ENCODE results near the gene NEK10. TPM values are rescaled to one million over a fixed set of nuclear protein-coding genes. Genes with fewer than 3 reads are reported as not detected.

The NEK10 gene
- total and polyA plus RNA-seq, 4 donors: 3.5 to 60.3 (median 12.8) TPM

- H3K36me3 ChIP-seq (ENCODE audit: control insufficient read depth in 4 of 4, insufficient read depth in 4 of 4, low read length in 4 of 4): no peaks in the 10 kb centered on the region
- no peak overlapping the region for H3K4me3 ChIP-seq
- H3K27me3 ChIP-seq (ENCODE audit: control insufficient read depth in 3 of 3, insufficient read depth in 3 of 3, low read length in 2 of 3): no peaks in the 10 kb centered on the region
- ATAC-seq (ENCODE audit: insufficient read depth, low FRiP score) (no peak), DNase-seq (no peak)
- H3K4me1 ChIP-seq (ENCODE audit: control insufficient read depth in 5 of 5, insufficient read depth in 5 of 5, low read length in 5 of 5): no peaks in the 10 kb centered on the region
- no peak overlapping the region for H3K27ac ChIP-seq (ENCODE audit: low read depth in 1 of 2, low read length in 1 of 2)
- no peak for TF ChIP-seq CTCF (IDR thresholded peaks at IDR 0.05; ENCODE audit: control extremely low read depth, extremely low read depth)
- WGBS, 2 donors: 93% methylated on average over 1 of the region's 1 CpG
- no peaks in the 10 kb centered on the region for H3K9me3 ChIP-seq (ENCODE audit: control insufficient read depth in 4 of 4, insufficient read depth in 3 of 4, low read length in 3 of 4)
- H3K9ac ChIP-seq (ENCODE audit: insufficient read depth in 1 of 2, low read length in 2 of 2): no peak overlapping the region
Observed at GRCh38 chr3:27202959-27203358, 166.2 kb downstream of the NEK10 start.

GRCh38 chr3:27201492-27201891, 167.7 kb downstream of the NEK10 start:
- Histone ChIP-seq H3K27me3 (ENCODE audit: control insufficient read depth in 3 of 3, insufficient read depth in 3 of 3, low read length in 2 of 3) (no peaks in the 10 kb centered on the region), H3K4me1 (ENCODE audit: control insufficient read depth in 5 of 5, insufficient read depth in 5 of 5, low read length in 5 of 5) (no peaks in the 10 kb centered on the region), H3K9ac (ENCODE audit: insufficient read depth in 1 of 2, low read length in 2 of 2) (no peak overlapping the region), H3K4me3 (no peak overlapping the region), H3K36me3 (ENCODE audit: control insufficient read depth in 4 of 4, insufficient read depth in 4 of 4, low read length in 4 of 4) (no peaks in the 10 kb centered on the region), H3K9me3 (ENCODE audit: control insufficient read depth in 4 of 4, insufficient read depth in 3 of 4, low read length in 3 of 4) (no peaks in the 10 kb centered on the region), H3K27ac (ENCODE audit: low read depth in 1 of 2, low read length in 1 of 2) (no peak overlapping the region)
- no peak for TF ChIP-seq CTCF (IDR thresholded peaks at IDR 0.05; ENCODE audit: control extremely low read depth, extremely low read depth)
- WGBS, 2 donors: 78 to 87% methylated on average over 5 of the region's 5 CpGs
- DNase-seq (no peak), ATAC-seq (ENCODE audit: insufficient read depth, low FRiP score) (no peak)

DNA sequence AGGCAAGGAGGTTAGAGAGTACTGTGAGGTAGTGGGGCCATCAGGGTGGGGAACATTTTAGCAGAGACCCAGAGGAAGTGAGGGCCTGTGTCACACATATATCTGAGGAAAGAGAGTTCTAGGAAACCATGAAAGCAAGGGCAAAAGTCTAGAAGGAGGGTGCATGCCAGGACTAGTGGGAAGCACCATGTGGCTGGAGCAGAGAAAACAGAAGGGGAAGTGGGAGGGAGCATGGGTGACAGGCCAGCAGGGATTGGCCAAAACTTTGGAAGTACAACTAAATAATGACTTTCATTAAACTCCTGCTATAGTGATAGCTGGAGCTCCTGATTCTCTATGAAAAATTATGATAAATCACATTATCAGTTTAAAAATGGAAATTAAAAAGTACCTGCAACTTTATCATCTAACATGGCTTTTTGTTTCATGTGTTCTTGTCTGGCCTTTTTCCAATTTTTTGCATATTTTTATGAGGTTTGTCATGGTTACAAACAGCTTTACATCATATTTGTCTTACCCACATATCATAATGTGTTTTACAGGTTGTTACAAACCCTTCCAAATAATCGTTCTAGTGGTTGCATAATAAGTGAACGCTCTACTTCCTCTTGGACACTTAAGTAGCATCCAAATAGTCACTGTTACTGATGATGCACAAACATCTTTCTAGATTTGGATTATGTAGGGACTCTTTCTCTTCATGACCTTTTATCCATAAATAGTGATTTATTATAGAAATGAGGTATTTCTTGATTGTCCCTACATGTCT, 168.3 kb downstream of the NEK10 start:
- H3K4me1 ChIP-seq (ENCODE audit: control insufficient read depth in 5 of 5, insufficient read depth in 5 of 5, low read length in 5 of 5): no peaks in the 10 kb centered on the region
- DNase-seq: no peak
- H3K27ac ChIP-seq (ENCODE audit: low read depth in 1 of 2, low read length in 1 of 2): no peak overlapping the region
- H3K9ac ChIP-seq (ENCODE audit: insufficient read depth in 1 of 2, low read length in 2 of 2): no peak overlapping the region
- no peaks in the 10 kb centered on the region for H3K27me3 ChIP-seq (ENCODE audit: control insufficient read depth in 3 of 3, insufficient read depth in 3 of 3, low read length in 2 of 3)
- 39 to 61% methylated on average over 2 of the region's 2 CpGs for WGBS, 2 donors
- TF ChIP-seq CTCF (IDR thresholded peaks at IDR 0.05; ENCODE audit: control extremely low read depth, extremely low read depth): no peak
- no peaks in the 10 kb centered on the region for H3K9me3 ChIP-seq (ENCODE audit: control insufficient read depth in 4 of 4, insufficient read depth in 3 of 4, low read length in 3 of 4)
- no peak for ATAC-seq (ENCODE audit: insufficient read depth, low FRiP score)
- no peak overlapping the region for H3K4me3 ChIP-seq
- H3K36me3 ChIP-seq (ENCODE audit: control insufficient read depth in 4 of 4, insufficient read depth in 4 of 4, low read length in 4 of 4): no peaks in the 10 kb centered on the region

All from lung (tissue), 12 donors.